HG03103 (cell line): ENCODE results near the gene ZNF24.
A peak's percentile ranks its signal among the peaks of the same experiment; 100 is the strongest.

ENCODE experiments used
- ATAC-seq: cut with Tn5 transposase; IDR thresholded peaks from one replicate; pipeline ENCODE4 v1.9.1; 2021; ENCODE audit warnings: low read depth; ENCODE audit not compliant: unreplicated experiment

The ZNF24 gene

DNA sequence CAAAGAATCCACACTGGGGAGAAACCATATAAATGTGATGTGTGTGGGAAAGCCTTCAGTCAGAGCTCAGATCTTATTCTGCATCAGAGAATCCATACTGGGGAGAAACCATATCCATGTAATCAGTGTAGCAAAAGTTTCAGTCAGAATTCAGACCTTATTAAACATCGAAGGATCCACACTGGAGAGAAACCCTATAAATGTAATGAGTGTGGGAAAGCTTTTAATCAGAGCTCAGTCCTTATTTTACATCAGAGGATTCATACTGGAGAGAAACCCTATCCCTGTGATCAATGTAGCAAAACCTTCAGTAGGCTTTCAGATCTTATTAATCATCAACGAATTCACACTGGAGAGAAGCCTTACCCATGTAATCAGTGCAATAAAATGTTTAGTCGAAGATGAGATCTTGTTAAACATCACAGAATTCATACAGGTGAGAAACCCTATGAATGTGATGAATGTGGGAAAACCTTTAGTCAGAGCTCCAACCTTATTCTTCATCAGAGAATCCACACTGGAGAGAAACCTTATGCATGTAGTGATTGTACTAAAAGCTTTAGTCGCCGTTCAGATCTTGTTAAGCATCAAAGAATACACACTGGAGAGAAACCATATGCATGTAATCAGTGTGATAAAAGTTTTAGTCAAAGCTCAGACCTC is 37.5 kb downstream of the ZNF24 start:
- ATAC-seq: no peak

DNA sequence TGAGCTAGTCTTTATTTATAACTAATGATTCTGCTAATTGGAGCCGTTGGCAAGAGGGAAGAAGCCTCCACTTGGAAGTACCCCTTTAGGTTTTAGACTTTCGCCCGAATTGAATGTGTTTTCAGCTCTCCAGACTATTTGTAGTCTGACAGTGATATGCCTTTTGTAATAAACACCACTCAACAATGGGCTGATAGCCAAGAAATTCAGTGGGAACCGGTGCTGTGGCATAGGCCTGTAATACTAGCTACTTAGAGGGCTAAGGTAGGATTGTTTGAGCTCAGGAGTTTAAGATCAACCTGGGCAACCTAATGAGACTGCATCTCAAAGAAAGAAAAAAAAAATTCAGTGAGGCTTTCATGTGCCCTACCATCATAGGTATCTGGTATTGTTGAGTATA is 40.6 kb downstream of the ZNF24 start:
- ATAC-seq: no peak

DNA sequence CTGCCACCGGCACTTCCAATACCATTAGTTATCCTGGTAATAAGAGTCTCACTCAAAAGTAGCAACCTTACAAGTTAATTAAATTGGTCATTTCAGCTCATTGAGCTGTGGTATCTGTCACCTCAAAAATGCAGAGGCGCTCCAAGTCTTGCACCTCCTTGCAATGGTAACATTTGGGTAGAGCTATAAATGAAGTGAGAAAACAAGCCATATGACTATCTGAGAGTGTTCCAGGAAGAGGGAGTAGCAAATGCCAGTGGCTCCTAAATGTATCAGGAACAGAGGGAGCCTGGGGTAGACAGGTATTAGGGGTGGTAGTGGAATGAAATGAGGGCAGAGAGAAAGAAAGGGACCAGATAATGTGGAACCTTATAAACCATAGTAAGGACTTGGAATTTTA is 48.2 kb downstream of the ZNF24 start:
- ATAC-seq: no peak

DNA sequence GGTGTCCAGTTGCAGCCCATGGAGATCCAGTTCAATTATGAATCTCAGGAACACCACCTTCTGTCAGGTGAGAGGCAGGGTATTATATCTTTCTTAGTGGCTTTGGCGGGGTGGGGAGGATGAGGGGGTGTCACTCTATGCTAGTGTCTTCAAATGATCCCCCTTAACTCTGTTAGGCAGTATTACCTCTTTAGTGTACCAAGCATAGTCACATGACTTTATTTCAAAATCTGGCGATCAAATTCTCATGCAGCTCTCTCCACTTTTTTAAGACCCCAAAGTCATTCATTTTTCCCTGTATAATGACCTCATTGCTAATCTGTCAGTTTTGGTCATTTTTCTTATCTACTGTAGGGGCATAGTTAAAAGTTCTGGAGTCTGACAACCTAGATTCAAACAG is 53.1 kb downstream of the ZNF24 start:
- no peak for ATAC-seq

DNA sequence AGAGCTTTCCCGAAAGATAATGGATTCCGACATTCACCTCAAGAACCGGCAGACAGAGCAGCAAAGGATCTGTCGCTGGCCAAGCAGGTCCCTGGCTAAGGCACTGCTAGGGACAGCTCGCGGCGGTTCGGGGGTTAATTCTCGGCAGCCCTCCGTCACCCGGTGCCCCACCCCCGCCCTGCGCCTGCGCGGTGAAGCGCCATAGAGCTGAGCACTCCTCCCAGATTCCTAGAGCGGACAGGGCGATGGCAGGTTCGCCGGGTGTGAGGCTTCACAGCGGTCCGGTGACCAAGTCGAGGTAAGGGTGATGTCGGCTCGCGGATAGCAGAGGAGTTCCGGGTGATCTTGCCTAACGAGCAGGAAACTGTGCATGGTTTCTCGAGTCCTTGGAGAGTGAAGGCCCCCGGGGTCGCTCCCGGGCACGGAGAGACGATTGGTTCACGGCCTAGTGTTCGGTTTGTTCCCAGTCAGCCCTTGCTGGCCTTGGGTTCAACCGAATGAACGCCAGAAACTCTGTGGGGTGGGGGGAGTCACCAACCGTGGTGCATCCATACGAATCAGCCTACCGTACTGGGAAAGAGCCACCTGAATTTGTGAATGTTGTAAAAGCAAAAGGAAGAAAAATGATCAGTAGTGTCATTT is 54.0 kb downstream of the ZNF24 start, which contains the start of gene ZSCAN30:
Gene ZSCAN30, minus strand, starts transcription at position 136 of the 642 bp plus-strand sequence. CDS start 25,877 bp downstream, outside the sequence.
- ATAC-seq: peak; percentile 90

DNA sequence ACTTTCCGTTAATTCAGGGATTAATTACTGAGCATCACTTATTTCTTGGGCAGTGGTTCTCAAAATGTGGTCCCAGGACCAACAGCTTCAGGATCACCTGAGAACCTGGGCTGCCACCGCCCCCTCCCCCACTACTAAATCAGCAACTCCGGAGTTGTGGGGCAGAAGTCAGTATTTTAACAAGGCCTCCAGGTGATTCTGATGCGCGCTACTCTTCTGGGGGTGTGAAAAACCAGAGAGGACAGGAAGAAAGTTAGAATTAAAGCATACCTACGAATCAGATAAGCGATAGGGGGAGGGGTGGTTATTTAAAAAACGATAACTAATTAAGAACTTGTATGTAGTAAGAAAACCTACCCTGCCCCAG is 54.5 kb downstream of the ZNF24 start:
- ATAC-seq: peak; percentile 26

DNA sequence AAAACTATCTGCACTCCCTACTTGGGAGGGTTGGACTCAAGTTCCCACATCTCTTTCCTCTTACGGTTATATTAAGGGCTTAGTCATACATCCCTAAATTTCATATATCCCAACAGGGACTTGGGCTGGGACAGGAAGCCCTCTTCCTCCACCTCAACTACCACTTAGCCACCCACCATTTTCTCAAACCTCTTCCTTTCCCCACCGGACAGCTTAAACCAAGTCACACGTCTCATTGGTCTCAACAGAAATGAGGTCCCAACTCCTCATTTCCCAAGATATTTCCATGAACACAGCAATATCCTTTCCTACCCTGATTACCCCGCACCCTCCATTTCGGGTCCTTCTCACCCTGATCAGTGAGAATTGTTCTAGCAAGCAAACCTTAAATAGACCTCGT is 54.9 kb downstream of the ZNF24 start:
- ATAC-seq: no peak

DNA sequence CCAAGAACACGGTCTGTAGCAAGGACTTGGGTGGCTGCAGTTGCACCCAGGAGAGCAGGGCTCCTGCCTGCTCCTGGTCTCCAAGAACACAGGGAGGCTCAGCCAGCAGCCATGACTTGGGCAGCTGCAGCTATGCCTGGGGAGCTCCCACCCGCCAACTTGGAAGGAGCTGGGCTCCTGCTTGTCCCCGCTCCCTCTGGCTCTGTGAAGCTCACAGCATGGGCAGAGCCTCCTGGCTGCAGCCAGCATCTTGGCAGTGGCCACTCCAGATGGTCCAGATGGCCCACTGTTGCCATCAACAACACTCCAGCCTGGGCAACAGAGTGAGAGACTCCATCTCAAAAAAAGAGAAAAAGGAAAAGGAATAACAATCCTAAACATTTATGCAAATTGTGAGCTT is 59.4 kb downstream of the ZNF24 start:
- no peak for ATAC-seq

DNA sequence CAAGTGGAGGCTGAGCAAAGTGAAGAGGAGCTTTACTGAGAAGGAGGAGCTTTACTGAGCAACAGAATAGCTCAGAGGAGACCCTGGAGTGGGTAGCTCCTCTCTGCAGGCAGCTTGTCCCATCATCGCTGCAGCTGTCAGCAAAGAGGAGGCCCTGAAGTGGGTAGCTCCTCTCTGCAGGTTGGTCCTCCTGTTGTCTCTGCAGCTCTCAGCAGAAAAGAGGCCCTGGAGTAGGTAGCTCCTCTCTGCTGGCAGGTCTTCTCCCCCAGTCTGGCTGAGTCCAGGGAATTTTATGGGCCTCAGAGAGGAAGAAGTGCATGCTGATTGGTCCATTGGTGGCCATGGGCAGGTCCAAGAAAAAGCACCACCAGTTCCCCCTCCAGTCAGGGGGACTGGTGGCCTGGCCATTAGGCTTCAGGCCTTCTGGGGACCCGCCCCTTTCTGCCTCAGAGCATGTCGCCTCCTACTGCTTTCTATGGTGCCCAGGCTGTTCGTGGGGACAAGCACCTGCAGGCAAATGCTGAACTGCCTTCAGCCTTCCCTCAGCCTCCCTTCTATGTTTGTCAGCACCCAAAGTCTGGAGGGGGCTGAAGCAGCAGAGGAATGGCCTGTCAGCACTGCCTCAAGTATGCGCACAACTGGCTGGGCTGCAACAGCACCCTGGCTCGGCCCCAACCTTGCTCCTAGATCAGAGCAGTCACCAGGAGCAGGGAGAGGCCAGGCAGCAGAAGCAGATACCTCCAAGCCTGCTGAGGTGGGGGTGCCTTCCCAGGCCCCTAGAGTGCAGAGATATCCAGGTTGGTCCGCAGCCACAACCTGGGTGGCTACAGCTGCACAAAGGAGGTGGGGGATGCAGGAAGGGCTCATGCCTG is 60.1 kb downstream of the ZNF24 start:
- ATAC-seq: no peak

DNA sequence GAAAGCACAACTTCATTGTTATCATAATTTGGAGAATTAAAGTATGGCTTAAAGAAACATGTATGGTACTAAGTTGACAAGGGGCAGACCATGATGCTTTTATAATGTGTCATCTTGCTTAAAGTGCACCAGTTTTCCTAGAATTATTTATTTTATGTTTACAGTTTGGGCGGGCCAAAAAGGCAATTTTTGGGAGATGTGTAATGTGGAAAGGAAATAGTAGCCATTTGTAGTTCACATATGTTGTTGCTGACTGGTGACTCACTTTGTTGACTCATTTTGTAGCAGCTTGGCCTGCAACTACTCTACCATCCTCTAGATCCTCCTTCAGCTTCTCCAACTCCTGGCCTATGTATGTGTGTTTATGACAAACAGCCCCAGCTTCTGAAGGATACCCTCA is 61.9 kb downstream of the ZNF24 start:
- ATAC-seq: no peak
